Measurements from ENCODE around the gene R3HDM4.

DNA sequence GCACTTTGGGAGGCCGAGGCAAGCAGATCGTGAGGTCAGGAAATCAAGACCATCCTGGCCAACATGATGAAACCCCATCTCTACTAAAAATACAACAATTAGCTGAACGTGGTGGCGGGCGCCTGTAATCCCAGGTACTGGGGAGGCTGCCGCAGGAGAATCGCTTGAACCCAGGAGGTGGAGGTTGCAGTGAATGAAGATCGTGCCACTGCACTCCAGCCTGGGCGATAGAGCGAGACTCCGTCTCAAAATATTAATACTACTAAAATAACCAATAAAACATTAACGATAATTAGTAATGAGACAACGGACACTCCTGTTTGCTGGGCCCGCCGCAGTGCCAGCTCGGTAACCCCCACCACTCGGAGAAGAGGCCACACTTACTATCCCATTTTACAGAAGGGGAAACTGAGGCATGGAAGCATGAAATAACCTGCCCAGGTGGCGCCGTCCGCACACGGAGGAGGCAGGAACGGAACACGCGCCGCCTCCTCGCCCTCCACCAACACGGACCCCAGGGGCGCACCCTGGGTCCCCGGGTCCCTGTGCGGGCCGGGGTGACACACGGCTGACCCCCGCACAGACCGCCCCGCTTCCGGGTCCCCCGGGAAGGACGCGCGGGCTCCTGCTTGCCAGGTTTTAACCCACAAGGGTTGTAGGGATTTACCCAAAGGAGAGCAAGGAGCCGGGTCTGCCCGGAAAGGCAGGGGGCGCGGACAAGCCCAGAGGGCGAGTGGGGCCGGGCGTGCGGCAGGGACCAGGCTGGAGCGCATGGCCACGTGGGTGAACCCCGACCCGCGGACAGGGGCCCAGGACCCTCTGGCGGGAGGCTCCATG, 1.6 kb downstream of the R3HDM4 start:
- TF ChIP-seq, protein P1, sequence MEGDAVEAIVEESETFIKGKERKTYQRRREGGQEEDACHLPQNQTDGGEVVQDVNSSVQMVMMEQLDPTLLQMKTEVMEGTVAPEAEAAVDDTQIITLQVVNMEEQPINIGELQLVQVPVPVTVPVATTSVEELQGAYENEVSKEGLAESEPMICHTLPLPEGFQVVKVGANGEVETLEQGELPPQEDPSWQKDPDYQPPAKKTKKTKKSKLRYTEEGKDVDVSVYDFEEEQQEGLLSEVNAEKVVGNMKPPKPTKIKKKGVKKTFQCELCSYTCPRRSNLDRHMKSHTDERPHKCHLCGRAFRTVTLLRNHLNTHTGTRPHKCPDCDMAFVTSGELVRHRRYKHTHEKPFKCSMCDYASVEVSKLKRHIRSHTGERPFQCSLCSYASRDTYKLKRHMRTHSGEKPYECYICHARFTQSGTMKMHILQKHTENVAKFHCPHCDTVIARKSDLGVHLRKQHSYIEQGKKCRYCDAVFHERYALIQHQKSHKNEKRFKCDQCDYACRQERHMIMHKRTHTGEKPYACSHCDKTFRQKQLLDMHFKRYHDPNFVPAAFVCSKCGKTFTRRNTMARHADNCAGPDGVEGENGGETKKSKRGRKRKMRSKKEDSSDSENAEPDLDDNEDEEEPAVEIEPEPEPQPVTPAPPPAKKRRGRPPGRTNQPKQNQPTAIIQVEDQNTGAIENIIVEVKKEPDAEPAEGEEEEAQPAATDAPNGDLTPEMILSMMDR (IDR thresholded peaks at IDR 0.05; ENCODE audit: insufficient read depth, low read depth, low read length), result no peak
- no peak for TF ChIP-seq EZH2 (IDR thresholded peaks at IDR 0.05; ENCODE audit: insufficient read depth, low read length)
